ENCODE results near the gene LIM2. TPM values are rescaled to one million over a fixed set of nuclear protein-coding genes. Genes with fewer than 3 reads are reported as not detected.
A peak's percentile ranks its signal among the peaks of the same experiment; 100 is the strongest.

The LIM2 gene
- total and polyA plus RNA-seq, 9 of the 15 experiments (the other 6 are each of a cell fraction or from before 2014, with no cell fraction given) = 0.07 to 0.45 (median 0.18) TPM; not detected in 4

DNA sequence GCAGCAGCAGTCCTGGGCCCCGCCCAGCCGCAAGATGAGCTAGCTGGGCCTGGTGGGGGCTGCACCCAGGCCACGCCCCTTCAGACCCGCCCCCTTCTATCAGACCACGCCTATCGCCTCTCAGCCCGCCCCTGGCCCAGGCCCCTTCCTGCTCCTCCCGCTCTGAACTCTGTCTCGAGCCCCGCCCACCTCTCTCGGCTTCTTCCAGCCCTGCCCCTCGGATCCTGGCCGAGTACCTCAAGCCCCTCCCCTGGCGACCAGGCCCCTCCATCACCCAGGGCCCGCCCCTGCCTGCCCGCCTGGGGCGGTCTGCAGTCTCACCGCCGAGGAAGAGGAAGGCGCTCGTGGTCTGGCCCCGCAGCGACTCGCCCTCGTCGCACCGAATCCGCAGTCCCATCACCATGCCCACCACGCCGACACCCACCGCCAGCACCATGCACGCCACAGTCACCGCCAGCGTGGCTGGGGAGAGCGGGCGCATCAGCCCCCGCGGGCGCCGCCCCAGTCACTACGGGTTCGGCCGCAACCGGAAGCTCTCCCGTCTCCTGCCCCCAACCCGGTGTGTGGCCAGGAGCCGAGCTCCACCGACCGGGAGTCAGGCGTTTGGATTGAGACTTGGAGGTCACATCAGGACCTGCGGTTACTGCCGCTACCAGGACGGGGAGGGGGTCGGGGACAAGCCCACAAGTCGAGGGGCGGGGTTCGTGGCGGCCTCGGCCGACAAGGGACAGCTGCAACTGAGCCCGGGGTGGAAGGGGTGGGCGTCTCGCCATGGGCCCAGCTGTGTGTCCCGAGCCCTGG, 20.0 kb downstream of the LIM2 start (continued):
- TF ChIP-seq HDAC1 (IDR thresholded peaks at IDR 0.05) (peak in 1 of 2 experiments; percentile 90; a peak in 2 of 4 replicates), ZNF165 (CRISPR knock-in tag; IDR thresholded peaks at IDR 0.05; ENCODE audit: borderline replicate concordance) (no peak), ZNF175 (CRISPR knock-in tag; IDR thresholded peaks at IDR 0.05; ENCODE audit: low read depth) (no peak), SMAD2 (IDR thresholded peaks at IDR 0.05; ENCODE audit: low read depth, low read length) (no peak), CREB1 (IDR thresholded peaks at IDR 0.05) (no peak; the same call in 1 of the 2 replicates), CREB1 (CRISPR knock-in tag; IDR thresholded peaks at IDR 0.05) (no peak), TAL1 (IDR thresholded peaks at IDR 0.05) (no peak), RBM22 (IDR thresholded peaks at IDR 0.05; ENCODE audit: low read depth, low read length, poor library complexity, severe bottlenecking) (no peak), ZNF668 (CRISPR knock-in tag; IDR thresholded peaks at IDR 0.05) (no peak), HMG20B (CRISPR knock-in tag; IDR thresholded peaks at IDR 0.05) (no peak), RFX5 (IDR thresholded peaks at IDR 0.05; ENCODE audit: low read depth, low read length) (no peak), NFRKB (IDR thresholded peaks at IDR 0.05; ENCODE audit: low read depth) (0 out of 2 replicates have a peak, but pooled peaks have one; percentile 31), POLR2AphosphoS5 (IDR thresholded peaks at IDR 0.05; ENCODE audit: control insufficient read depth, insufficient read depth, low read depth, low read length) (no peak)
- TF ChIP-seq, protein P1, sequence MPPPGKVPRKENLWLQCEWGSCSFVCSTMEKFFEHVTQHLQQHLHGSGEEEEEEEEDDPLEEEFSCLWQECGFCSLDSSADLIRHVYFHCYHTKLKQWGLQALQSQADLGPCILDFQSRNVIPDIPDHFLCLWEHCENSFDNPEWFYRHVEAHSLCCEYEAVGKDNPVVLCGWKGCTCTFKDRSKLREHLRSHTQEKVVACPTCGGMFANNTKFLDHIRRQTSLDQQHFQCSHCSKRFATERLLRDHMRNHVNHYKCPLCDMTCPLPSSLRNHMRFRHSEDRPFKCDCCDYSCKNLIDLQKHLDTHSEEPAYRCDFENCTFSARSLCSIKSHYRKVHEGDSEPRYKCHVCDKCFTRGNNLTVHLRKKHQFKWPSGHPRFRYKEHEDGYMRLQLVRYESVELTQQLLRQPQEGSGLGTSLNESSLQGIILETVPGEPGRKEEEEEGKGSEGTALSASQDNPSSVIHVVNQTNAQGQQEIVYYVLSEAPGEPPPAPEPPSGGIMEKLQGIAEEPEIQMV (tag; conservative IDR thresholded peaks at IDR 0.05; ENCODE audit: low read depth) = no peak
- TF ChIP-seq, protein P2, sequence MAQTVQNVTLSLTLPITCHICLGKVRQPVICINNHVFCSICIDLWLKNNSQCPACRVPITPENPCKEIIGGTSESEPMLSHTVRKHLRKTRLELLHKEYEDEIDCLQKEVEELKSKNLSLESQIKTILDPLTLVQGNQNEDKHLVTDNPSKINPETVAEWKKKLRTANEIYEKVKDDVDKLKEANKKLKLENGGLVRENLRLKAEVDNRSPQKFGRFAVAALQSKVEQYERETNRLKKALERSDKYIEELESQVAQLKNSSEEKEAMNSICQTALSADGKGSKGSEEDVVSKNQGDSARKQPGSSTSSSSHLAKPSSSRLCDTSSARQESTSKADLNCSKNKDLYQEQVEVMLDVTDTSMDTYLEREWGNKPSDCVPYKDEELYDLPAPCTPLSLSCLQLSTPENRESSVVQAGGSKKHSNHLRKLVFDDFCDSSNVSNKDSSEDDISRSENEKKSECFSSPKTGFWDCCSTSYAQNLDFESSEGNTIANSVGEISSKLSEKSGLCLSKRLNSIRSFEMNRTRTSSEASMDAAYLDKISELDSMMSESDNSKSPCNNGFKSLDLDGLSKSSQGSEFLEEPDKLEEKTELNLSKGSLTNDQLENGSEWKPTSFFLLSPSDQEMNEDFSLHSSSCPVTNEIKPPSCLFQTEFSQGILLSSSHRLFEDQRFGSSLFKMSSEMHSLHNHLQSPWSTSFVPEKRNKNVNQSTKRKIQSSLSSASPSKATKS (CRISPR knock-in tag; IDR thresholded peaks at IDR 0.05) = no peak
- TF ChIP-seq, protein P3, sequence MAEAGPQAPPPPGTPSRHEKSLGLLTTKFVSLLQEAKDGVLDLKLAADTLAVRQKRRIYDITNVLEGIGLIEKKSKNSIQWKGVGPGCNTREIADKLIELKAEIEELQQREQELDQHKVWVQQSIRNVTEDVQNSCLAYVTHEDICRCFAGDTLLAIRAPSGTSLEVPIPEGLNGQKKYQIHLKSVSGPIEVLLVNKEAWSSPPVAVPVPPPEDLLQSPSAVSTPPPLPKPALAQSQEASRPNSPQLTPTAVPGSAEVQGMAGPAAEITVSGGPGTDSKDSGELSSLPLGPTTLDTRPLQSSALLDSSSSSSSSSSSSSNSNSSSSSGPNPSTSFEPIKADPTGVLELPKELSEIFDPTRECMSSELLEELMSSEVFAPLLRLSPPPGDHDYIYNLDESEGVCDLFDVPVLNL (CRISPR knock-in tag; IDR thresholded peaks at IDR 0.05; ENCODE audit: low read depth) = peak; percentile 31; the same call in 1 of the 2 replicates
- TF ChIP-seq, protein P4, sequence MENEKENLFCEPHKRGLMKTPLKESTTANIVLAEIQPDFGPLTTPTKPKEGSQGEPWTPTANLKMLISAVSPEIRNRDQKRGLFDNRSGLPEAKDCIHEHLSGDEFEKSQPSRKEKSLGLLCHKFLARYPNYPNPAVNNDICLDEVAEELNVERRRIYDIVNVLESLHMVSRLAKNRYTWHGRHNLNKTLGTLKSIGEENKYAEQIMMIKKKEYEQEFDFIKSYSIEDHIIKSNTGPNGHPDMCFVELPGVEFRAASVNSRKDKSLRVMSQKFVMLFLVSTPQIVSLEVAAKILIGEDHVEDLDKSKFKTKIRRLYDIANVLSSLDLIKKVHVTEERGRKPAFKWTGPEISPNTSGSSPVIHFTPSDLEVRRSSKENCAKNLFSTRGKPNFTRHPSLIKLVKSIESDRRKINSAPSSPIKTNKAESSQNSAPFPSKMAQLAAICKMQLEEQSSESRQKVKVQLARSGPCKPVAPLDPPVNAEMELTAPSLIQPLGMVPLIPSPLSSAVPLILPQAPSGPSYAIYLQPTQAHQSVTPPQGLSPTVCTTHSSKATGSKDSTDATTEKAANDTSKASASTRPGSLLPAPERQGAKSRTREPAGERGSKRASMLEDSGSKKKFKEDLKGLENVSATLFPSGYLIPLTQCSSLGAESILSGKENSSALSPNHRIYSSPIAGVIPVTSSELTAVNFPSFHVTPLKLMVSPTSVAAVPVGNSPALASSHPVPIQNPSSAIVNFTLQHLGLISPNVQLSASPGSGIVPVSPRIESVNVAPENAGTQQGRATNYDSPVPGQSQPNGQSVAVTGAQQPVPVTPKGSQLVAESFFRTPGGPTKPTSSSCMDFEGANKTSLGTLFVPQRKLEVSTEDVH (IDR thresholded peaks at IDR 0.05; ENCODE audit: low read depth, partially characterized antibody) = no peak
- TF ChIP-seq, protein P5, sequence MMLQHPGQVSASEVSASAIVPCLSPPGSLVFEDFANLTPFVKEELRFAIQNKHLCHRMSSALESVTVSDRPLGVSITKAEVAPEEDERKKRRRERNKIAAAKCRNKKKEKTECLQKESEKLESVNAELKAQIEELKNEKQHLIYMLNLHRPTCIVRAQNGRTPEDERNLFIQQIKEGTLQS (IDR thresholded peaks at IDR 0.05) = no peak
- TF ChIP-seq, protein P5 (CRISPR knock-in tag; conservative IDR thresholded peaks at IDR 0.05) = no peak
